Astrocyte (in vitro differentiated cells and primary cell): ENCODE data around the gene RND2. TPM values are rescaled to one million over a fixed set of nuclear protein-coding genes. Genes with fewer than 3 reads are reported as not detected.
"Not testable (repeated sequence)": the region's sequence is repeated elsewhere in the genome, so short reads cannot be mapped to it uniquely, and the experiment has no call there.

Experiments used
- DNase-seq: peaks from one replicate; pipeline ENCODE4 v3.0.0-alpha.2; 2010; ENCODE audit warnings: low read depth
- FAIRE-seq: peaks from 2 replicates; lab custom pipeline; 2011; peaks lifted over from hg19 to GRCh38; lab: Jason Lieb, UNC
- H2AFZ ChIP-seq: 2 replicates; pipeline ENCODE4 v1.6.0; 2012; ENCODE audit warnings: low read depth, low read length, inconsistent platforms
- H3K27ac ChIP-seq: 2 replicates; pipeline ENCODE4 v1.5.1; 2011; ENCODE audit warnings: low read depth, low read length, inconsistent platforms
- H3K27me3 ChIP-seq: 2 replicates; pipeline ENCODE4 v1.6.0; 2011; ENCODE audit warnings: low read length, inconsistent platforms; ENCODE audit not compliant: insufficient read depth
- H3K36me3 ChIP-seq: 2 replicates; pipeline ENCODE4 v1.5.1; 2011; ENCODE audit warnings: low read length, inconsistent platforms; ENCODE audit not compliant: insufficient read depth
- H3K4me1 ChIP-seq: 2 replicates; pipeline ENCODE4 v1.5.1; 2011; ENCODE audit warnings: low read length, inconsistent platforms; ENCODE audit not compliant: insufficient read depth
- H3K4me2 ChIP-seq: 2 replicates; pipeline ENCODE4 v1.6.0; 2012; ENCODE audit warnings: low read length, inconsistent platforms
- H3K4me3 ChIP-seq: 2 replicates; pipeline ENCODE4 v1.5.1; 2011; ENCODE audit warnings: low read depth, mild to moderate bottlenecking, low read length, inconsistent platforms; ENCODE audit not compliant: insufficient read depth
- H3K79me2 ChIP-seq: 2 replicates; pipeline ENCODE4 v1.6.0; 2012; ENCODE audit warnings: mild to moderate bottlenecking, low read length, inconsistent platforms; ENCODE audit not compliant: insufficient read depth
- H3K9ac ChIP-seq: 2 replicates; pipeline ENCODE4 v1.6.0; 2012; ENCODE audit warnings: mild to moderate bottlenecking, low read length, inconsistent platforms
- H3K9me3 ChIP-seq: 2 replicates; pipeline ENCODE4 v1.5.1; 2012; ENCODE audit warnings: low read depth, mild to moderate bottlenecking, low read length, inconsistent platforms; ENCODE audit not compliant: insufficient read depth
- H4K20me1 ChIP-seq: 2 replicates; pipeline ENCODE4 v1.6.0; 2012; ENCODE audit warnings: low read length, inconsistent platforms; ENCODE audit not compliant: insufficient read depth
- H3K27ac Mint-ChIP-seq: one replicate; pipeline ENCODE4 v1.8.0; 2021; ENCODE audit warnings: mild to moderate bottlenecking, mixed read lengths; ENCODE audit not compliant: unreplicated experiment
- H3K27me3 Mint-ChIP-seq: one replicate; pipeline ENCODE4 v1.8.0; 2021; ENCODE audit warnings: low read depth, mixed read lengths; ENCODE audit not compliant: unreplicated experiment
- H3K36me3 Mint-ChIP-seq: one replicate; pipeline ENCODE4 v1.8.0; 2021; ENCODE audit warnings: low read depth, mixed read lengths; ENCODE audit not compliant: unreplicated experiment
- H3K4me1 Mint-ChIP-seq: one replicate; pipeline ENCODE4 v1.8.0; 2021; ENCODE audit warnings: low read depth, mixed read lengths; ENCODE audit not compliant: unreplicated experiment
- H3K4me3 Mint-ChIP-seq: one replicate; pipeline ENCODE4 v1.8.0; 2021; ENCODE audit warnings: mild to moderate bottlenecking, moderate library complexity, mixed read lengths; ENCODE audit not compliant: unreplicated experiment
- H3K9me3 Mint-ChIP-seq: one replicate; pipeline ENCODE4 v1.8.0; 2021; ENCODE audit warnings: mild to moderate bottlenecking, mixed read lengths; ENCODE audit not compliant: unreplicated experiment
- EZH2 ChIP-seq: IDR thresholded peaks from 2 replicates; pipeline ENCODE4 v1.6.1; 2012; ENCODE audit warnings: mild to moderate bottlenecking, low read length, inconsistent platforms; ENCODE audit not compliant: insufficient read depth
- total RNA-seq: library from RNA; stranded (reverse); gene quantifications from 2 replicates; pipeline ENCODE4 v1.2.1, GENCODE V29; 2021
- TF ChIP-seq, protein P1 (sequence below): IDR thresholded peaks from 2 replicates; pipeline ENCODE4 v1.5.1; 2011; ENCODE audit warnings: low read depth, mild to moderate bottlenecking, inconsistent platforms, low read length, moderate library complexity; ENCODE audit not compliant: insufficient read depth

The RND2 gene
- total RNA-seq, 1 donor from 2014 or later, result 2.3 TPM

- H3K79me2 ChIP-seq, result peaks cover 37% of the 10 kb centered on the region
- no peaks in the 10 kb centered on the region for H3K27me3 ChIP-seq
- H3K4me2 ChIP-seq, result peak within 1 kb of the TSS; percentile 96
- TF ChIP-seq, protein P1, sequence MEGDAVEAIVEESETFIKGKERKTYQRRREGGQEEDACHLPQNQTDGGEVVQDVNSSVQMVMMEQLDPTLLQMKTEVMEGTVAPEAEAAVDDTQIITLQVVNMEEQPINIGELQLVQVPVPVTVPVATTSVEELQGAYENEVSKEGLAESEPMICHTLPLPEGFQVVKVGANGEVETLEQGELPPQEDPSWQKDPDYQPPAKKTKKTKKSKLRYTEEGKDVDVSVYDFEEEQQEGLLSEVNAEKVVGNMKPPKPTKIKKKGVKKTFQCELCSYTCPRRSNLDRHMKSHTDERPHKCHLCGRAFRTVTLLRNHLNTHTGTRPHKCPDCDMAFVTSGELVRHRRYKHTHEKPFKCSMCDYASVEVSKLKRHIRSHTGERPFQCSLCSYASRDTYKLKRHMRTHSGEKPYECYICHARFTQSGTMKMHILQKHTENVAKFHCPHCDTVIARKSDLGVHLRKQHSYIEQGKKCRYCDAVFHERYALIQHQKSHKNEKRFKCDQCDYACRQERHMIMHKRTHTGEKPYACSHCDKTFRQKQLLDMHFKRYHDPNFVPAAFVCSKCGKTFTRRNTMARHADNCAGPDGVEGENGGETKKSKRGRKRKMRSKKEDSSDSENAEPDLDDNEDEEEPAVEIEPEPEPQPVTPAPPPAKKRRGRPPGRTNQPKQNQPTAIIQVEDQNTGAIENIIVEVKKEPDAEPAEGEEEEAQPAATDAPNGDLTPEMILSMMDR, result peak; percentile 83
- no peak for TF ChIP-seq EZH2
- H3K4me3 ChIP-seq, result peak within 1 kb of the TSS; percentile 98
- no peaks in the 10 kb centered on the region for H3K27me3 Mint-ChIP-seq
- peak within 1 kb of the TSS; percentile 96 for H3K9ac ChIP-seq
- H3K27ac Mint-ChIP-seq, result peak within 1 kb of the TSS; percentile 99
- peaks cover 31% of the 10 kb centered on the region for H3K4me1 ChIP-seq
- no peaks in the 10 kb centered on the region for H3K9me3 Mint-ChIP-seq
- no peaks in the 10 kb centered on the region for H3K9me3 ChIP-seq
- peak within 1 kb of the TSS; percentile 69 for H2AFZ ChIP-seq
- peak within 1 kb of the TSS; percentile 99 for H3K4me3 Mint-ChIP-seq
- H3K36me3 Mint-ChIP-seq, result peaks cover 34% of the 10 kb centered on the region
- peak; percentile 100 for DNase-seq
- FAIRE-seq, result peak; percentile 69
- peaks cover 27% of the 10 kb centered on the region for H3K4me1 Mint-ChIP-seq
- peaks cover 46% of the 10 kb centered on the region for H4K20me1 ChIP-seq
- H3K27ac ChIP-seq, result peak within 1 kb of the TSS; percentile 93
- peaks cover 26% of the 10 kb centered on the region for H3K36me3 ChIP-seq
These were observed 26.8 kb upstream of the RND2 start, which contains the start of gene RPL27 for GRCh38 chr17:42997984-42998938. TSS of gene RPL27 (plus strand) at chr17:42998419. CDS start at chr17:42998751, 332 bp downstream.

DNA sequence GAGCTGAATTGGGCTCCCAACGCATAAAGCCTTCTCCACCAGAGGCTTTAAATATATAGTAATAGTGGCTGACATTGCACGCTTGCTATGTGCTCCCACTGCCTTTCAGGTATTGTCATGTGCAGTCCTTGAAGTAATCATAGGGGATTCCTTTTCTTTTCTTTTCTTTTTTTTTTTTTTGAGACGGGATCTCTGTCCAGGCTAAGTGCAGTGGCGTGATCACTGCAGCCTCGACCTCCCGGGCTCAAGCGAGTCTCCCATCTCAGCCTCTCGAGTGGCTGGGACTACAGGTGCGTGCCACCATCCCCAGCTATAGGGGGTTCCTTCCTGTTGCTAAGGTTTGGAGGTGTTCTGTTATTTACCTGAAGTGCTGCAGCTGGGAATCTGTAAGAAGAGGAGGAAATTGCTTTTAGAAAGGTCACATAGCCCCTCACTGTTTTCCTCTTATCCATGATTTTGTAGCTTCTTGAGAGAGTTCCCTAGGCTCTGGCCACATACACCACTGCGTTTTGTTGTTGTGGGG is 26.0 kb upstream of the RND2 start:
- Histone ChIP-seq H3K4me2 (peak overlapping the region; percentile 96), H3K79me2 (peaks cover 40% of the 10 kb centered on the region), H3K36me3 (peaks cover 31% of the 10 kb centered on the region), H3K4me1 (peaks cover 38% of the 10 kb centered on the region), H3K4me3 (peak overlapping the region; percentile 98), H3K27ac (peak overlapping the region; percentile 93), H2AFZ (no peak overlapping the region), H3K27me3 (no peaks in the 10 kb centered on the region), H3K9me3 (no peaks in the 10 kb centered on the region), H3K9ac (peak overlapping the region; percentile 96), H4K20me1 (peaks cover 54% of the 10 kb centered on the region)
- TF ChIP-seq, protein P1, result no peak
- no peak for TF ChIP-seq EZH2
- Mint-ChIP-seq H3K27ac (peak overlapping the region; percentile 99), H3K4me3 (peak overlapping the region; percentile 99), H3K27me3 (no peaks in the 10 kb centered on the region), H3K36me3 (peaks cover 41% of the 10 kb centered on the region), H3K4me1 (peaks cover 31% of the 10 kb centered on the region), H3K9me3 (no peaks in the 10 kb centered on the region)
- FAIRE-seq (no peak), DNase-seq (no peak)

DNA sequence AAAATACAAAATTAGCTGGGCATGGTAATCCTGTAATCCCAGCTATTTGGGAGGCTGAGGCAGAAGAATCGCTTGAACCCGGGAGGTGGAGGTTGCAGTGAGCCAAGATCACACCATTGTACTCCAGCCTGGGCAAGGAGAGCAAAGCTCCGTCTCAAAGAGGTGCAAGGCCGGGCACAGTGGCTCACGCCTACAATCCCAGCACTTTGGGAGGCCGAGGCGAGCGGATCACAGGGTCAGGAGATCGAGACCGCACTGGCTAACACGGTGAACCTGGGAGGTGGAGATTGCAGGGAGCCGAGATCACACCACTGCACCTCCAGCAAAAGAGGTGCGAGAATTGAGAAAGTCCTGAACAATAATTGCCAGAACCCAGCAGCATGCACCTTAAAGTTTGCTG is 24.1 kb upstream of the RND2 start:
- not testable (repeated sequence) for H3K9me3 ChIP-seq, H2AFZ ChIP-seq, FAIRE-seq, H3K4me3 ChIP-seq, H3K27me3 Mint-ChIP-seq, H3K27ac ChIP-seq, H3K9me3 Mint-ChIP-seq, H3K27ac Mint-ChIP-seq, H3K27me3 ChIP-seq, DNase-seq
- Histone ChIP-seq H3K4me2 (peak overlapping the region; percentile 49), H4K20me1 (peaks cover 54% of the 10 kb centered on the region), H3K9ac (peak overlapping the region; percentile 53), H3K36me3 (peaks cover 35% of the 10 kb centered on the region), H3K4me1 (peaks cover 41% of the 10 kb centered on the region), H3K79me2 (peaks cover 40% of the 10 kb centered on the region)
- peak overlapping the region; percentile 71 for H3K4me3 Mint-ChIP-seq
- peaks cover 36% of the 10 kb centered on the region for H3K36me3 Mint-ChIP-seq
- peaks cover 36% of the 10 kb centered on the region for H3K4me1 Mint-ChIP-seq
